ENCODE measurements around the gene PIK3CA.

- TF ChIP-seq CTCF (IDR thresholded peaks at IDR 0.05) (no peak), POLR2A (IDR thresholded peaks at IDR 0.05) (peak in 1 of 2 donors; percentile 47)
Measured at GRCh38 chr3:179260949-179261765, 113.0 kb downstream of the PIK3CA start.
